ENCODE results near the gene FRMPD1. TPM values are rescaled to one million over a fixed set of nuclear protein-coding genes. Genes with fewer than 3 reads are reported as not detected.

Gene FRMPD1
- total and polyA plus RNA-seq, 2 of the 4 experiments (the other 2 are of a cell fraction) = not detected

- Histone ChIP-seq H2BK5ac (ENCODE audit: low read depth, low read length, poor library complexity, severe bottlenecking) (no peak overlapping the region), H2AFZ (replicated peaks; ENCODE audit: low read length, poor library complexity) (no peak overlapping the region), H4K5ac (ENCODE audit: low read depth, low read length) (no peak overlapping the region), H3K14ac (replicated peaks; ENCODE audit: low read depth, low read length) (no peak overlapping the region), H3K9me1 (ENCODE audit: insufficient read depth, low read length) (no peaks in the 10 kb centered on the region), H3K23ac (ENCODE audit: low read depth, low read length) (no peak overlapping the region), H3K79me1 (ENCODE audit: low read depth in 1 of 2, low read length in 2 of 2) (no peaks in the 10 kb centered on the region), H3K9ac (ENCODE audit: low read depth, low read length) (no peak overlapping the region), H3K4ac (ENCODE audit: low read depth, low read length) (no peak overlapping the region), H3K56ac (ENCODE audit: extremely low read depth, insufficient read depth, low read length) (no peak overlapping the region), H3K27ac (ENCODE audit: insufficient read depth, low read length) (no peak overlapping the region), H2AK5ac (ENCODE audit: low read depth, low read length) (no peak overlapping the region), H3K36me3 (ENCODE audit: control insufficient read depth, insufficient read depth, low read length) (no peaks in the 10 kb centered on the region), H4K8ac (ENCODE audit: low read depth in 2 of 2, low read length in 2 of 2) (no peak overlapping the region), H2BK120ac (ENCODE audit: low read depth, low read length) (no peak overlapping the region), H2BK20ac (ENCODE audit: low read depth, low read length) (no peak overlapping the region), H3K4me1 (ENCODE audit: control insufficient read depth, insufficient read depth, low read length) (no peaks in the 10 kb centered on the region), H3K9me3 (ENCODE audit: control insufficient read depth, insufficient read depth, low read length) (no peaks in the 10 kb centered on the region), H3K18ac (ENCODE audit: low read depth, low read length) (no peak overlapping the region), H4K20me1 (ENCODE audit: insufficient read depth, low read length) (no peaks in the 10 kb centered on the region), H3K27me3 (ENCODE audit: control insufficient read depth, insufficient read depth, low read length) (peaks cover 25% of the 10 kb centered on the region), H3K4me2 (ENCODE audit: low read depth, low read length) (no peak overlapping the region), H2AK9ac (replicated peaks; ENCODE audit: low read depth, low read length, poor library complexity) (no peak overlapping the region), H4K91ac (ENCODE audit: insufficient read depth, low read depth, low read length) (no peak overlapping the region), H2BK15ac (ENCODE audit: low read depth, low read length) (no peak overlapping the region), H3K4me3 (ENCODE audit: insufficient read depth, low read depth, low read length) (no peak overlapping the region)
- TF ChIP-seq MAZ (IDR thresholded peaks at IDR 0.05; ENCODE audit: borderline replicate concordance, low read depth, low read length) (no peak), MAFK (IDR thresholded peaks at IDR 0.05; ENCODE audit: low read depth, low read length) (no peak), CTCF (conservative IDR thresholded peaks at IDR 0.05; ENCODE audit: low read depth, low read length) (no peak), MXI1 (IDR thresholded peaks at IDR 0.05; ENCODE audit: borderline replicate concordance, low read depth, low read length) (no peak), USF2 (IDR thresholded peaks at IDR 0.05; ENCODE audit: low read depth, low read length) (no peak), POLR2A (IDR thresholded peaks at IDR 0.05; ENCODE audit: low read depth, low read length) (no peak), CHD1 (IDR thresholded peaks at IDR 0.05; ENCODE audit: low read depth, low read length) (no peak), RAD21 (IDR thresholded peaks at IDR 0.05; ENCODE audit: low read length) (no peak), SMC3 (IDR thresholded peaks at IDR 0.05; ENCODE audit: low read depth, low read length) (no peak), RCOR1 (IDR thresholded peaks at IDR 0.05; ENCODE audit: insufficient replicate concordance, low read length) (no peak), CEBPB (IDR thresholded peaks at IDR 0.05; ENCODE audit: low read depth, low read length) (no peak), BHLHE40 (IDR thresholded peaks at IDR 0.05; ENCODE audit: low read depth, low read length) (no peak), NFE2L2 (IDR thresholded peaks at IDR 0.05; ENCODE audit: low read depth, low read length) (no peak), RFX5 (IDR thresholded peaks at IDR 0.05; ENCODE audit: low read depth, low read length) (no peak), ELK1 (IDR thresholded peaks at IDR 0.05; ENCODE audit: borderline replicate concordance, low read depth, low read length) (no peak)
- intact Hi-C loops (cut with micrococcal nuclease) (no loop called here), in situ Hi-C loops (cut with MboI; ENCODE audit: low sequenced_read_pairs) (no loop called here), dilution Hi-C loops (cut with HindIII; ENCODE audit: low sequenced_read_pairs, unreplicated experiment) (no loop called here)
- no peak for DNase-seq
- POLR2A ChIA-PET (ENCODE audit: unreplicated experiment) = no interaction called here
- no peak for ATAC-seq (ENCODE audit: low read depth)
- WGBS, 2 experiments (ENCODE audit: extremely low coverage in 2 of 2, insufficient read length in 1 of 2) = 67% methylated on average over 1 of the region's 3 CpGs; no CpG with 5 or more reads in 1 of the 2 experiments
- CTCF ChIA-PET = no interaction called here
- BruUV-seq (replicated peaks) = no TSS peak
Observed at GRCh38 chr9:37639841-37640240, 10.9 kb upstream of the FRMPD1 start.

Data from IMR-90 (cell line).